Breast epithelium (tissue), 4 donors: ENCODE measurements around the gene DNAH3. TPM values are rescaled to one million over a fixed set of nuclear protein-coding genes. Genes with fewer than 3 reads are reported as not detected.
"Not testable (repeated sequence)": the region's sequence is repeated elsewhere in the genome, so short reads cannot be mapped to it uniquely, and the experiment has no call there.

ENCODE experiments used
- DNase-seq, 2 donors: peaks; one replicate each; pipeline ENCODE4 v3.0.0-alpha.2; 2019; ENCODE audit warnings: low spot score in 2 of 2
- H3K27ac ChIP-seq, 2 donors: fragments of 200-600 bp; sonication (generic) in 1 of 2; one replicate each; pipeline ENCODE4 v1.5.1; 2016 to 2019; ENCODE audit warnings: mild to moderate bottlenecking in 1 of 2
- H3K27me3 ChIP-seq, 2 donors: fragments of 200-600 bp; sonication (generic) in 1 of 2; one replicate each; pipeline versions ENCODE4 v1.5.1 to v1.6.0; 2017 to 2019; ENCODE audit warnings: control low read depth in 1 of 2, mild to moderate bottlenecking in 1 of 2
- H3K36me3 ChIP-seq: fragments of 200-600 bp; one replicate; pipeline ENCODE4 v1.5.1; 2019
- H3K4me1 ChIP-seq, 2 donors: fragments of 200-600 bp; sonication (generic); one replicate each; pipeline ENCODE4 v1.5.1; 2016 to 2019; ENCODE audit warnings: control low read depth in 1 of 2
- H3K4me3 ChIP-seq, 3 donors: fragments of 200-600 bp; sonication (generic); 1 replicate in 2 of 3; 2 replicates in 1 of 3; pipeline ENCODE4 v1.5.1; 2016 to 2019; ENCODE audit warnings: mild to moderate bottlenecking in 3 of 3, moderate library complexity in 2 of 3
- H3K9me3 ChIP-seq, 2 donors: fragments of 200-600 bp; sonication (generic) in 1 of 2; one replicate each; pipeline ENCODE4 v1.5.1; 2016 to 2019; ENCODE audit warnings: control low read depth in 1 of 2
- POLR2A ChIP-seq: fragments of 450-650 bp; IDR thresholded peaks from one replicate; pipeline ENCODE4 v1.6.1; 2016; ENCODE audit warnings: antibody characterized with exemption, mild to moderate bottlenecking, moderate library complexity
- POLR2AphosphoS5 ChIP-seq, 3 donors: sonication (generic); formaldehyde crosslinking; IDR thresholded peaks; one replicate each; pipeline ENCODE4 v1.6.1; 2017; ENCODE audit warnings: antibody characterized with exemption in 3 of 3
- intact Hi-C: fragments of 100-400 bp; cut with DNase I; formaldehyde crosslinking; loops from one replicate; pipeline ENCODE4 v1.15.1; 2023; ENCODE audit warnings: low total_unique reads
- total RNA-seq, 3 donors: library from RNA; depleted of rRNA; stranded (reverse); fragments of >200 nt; gene quantifications; one replicate each; pipeline ENCODE4 v1.1.0, GENCODE V29; 2016
- TF ChIP-seq, protein P1 (sequence below), 3 donors: fragments of 450-650 bp; IDR thresholded peaks; one replicate each; pipeline ENCODE4 v1.5.1; 2016 to 2017; ENCODE audit warnings: antibody characterized with exemption in 3 of 3, mild to moderate bottlenecking in 3 of 3, moderate library complexity in 3 of 3

DNAH3 gene
- total RNA-seq, 3 donors from 2014 or later = under 0.01 to 0.59 TPM; not detected in 1

DNA sequence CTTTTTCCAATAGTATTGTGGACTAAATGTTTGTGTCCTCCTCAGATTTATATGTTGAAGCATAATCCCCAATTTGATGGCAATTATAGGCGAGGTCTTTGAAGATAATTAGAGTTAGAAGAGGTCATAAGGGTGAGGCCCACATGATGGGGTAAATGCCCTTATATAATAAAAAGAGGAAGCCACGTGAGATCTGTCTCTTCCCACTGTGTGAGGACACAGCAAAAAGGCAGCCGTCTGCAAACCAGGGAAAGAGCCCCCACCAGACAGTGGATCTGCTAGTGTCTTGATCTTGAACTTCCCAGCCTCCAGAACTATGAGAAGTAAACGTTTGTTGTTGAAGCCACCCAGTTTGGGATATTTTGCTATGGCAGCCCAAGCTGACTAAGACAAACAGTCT lies 174.1 kb downstream of the DNAH3 start:
- H3K9me3 ChIP-seq = no peaks in the 10 kb centered on the region

DNA sequence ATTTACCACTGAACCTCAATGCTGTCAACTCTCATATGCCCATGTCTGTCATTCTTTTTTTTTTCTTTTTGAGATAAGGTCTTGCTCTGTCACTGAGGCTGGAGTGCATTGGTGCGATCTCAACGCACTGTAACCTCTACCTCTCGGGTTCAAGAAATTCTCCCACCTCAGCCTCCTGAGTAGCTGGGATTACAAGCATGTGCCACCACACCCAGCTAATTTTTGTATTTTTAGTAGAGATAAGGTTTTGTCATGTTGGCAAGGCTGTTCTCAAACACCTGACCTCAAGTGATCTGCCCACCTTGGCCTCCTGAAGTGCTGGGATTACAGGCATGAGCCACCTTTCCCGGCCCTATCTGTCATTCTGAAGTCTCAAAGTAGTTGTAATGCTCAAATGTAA lies 177.4 kb downstream of the DNAH3 start:
- H3K4me1 ChIP-seq = not testable (repeated sequence)

More for the DNA sequence above, 174.1 kb downstream of the DNAH3 start:
- TF ChIP-seq, protein P1, sequence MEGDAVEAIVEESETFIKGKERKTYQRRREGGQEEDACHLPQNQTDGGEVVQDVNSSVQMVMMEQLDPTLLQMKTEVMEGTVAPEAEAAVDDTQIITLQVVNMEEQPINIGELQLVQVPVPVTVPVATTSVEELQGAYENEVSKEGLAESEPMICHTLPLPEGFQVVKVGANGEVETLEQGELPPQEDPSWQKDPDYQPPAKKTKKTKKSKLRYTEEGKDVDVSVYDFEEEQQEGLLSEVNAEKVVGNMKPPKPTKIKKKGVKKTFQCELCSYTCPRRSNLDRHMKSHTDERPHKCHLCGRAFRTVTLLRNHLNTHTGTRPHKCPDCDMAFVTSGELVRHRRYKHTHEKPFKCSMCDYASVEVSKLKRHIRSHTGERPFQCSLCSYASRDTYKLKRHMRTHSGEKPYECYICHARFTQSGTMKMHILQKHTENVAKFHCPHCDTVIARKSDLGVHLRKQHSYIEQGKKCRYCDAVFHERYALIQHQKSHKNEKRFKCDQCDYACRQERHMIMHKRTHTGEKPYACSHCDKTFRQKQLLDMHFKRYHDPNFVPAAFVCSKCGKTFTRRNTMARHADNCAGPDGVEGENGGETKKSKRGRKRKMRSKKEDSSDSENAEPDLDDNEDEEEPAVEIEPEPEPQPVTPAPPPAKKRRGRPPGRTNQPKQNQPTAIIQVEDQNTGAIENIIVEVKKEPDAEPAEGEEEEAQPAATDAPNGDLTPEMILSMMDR (IDR thresholded peaks at IDR 0.05) = no peak
- TF ChIP-seq POLR2A (no peak), POLR2AphosphoS5 (IDR thresholded peaks at IDR 0.05) (no peak)
- Histone ChIP-seq H3K4me1 (no peaks in the 10 kb centered on the region), H3K4me3 (no peak overlapping the region), H3K27ac (no peak overlapping the region), H3K36me3 (no peaks in the 10 kb centered on the region), H3K27me3 (no peaks in the 10 kb centered on the region)
- DNase-seq = no peak
- intact Hi-C loops = no loop called here

DNA sequence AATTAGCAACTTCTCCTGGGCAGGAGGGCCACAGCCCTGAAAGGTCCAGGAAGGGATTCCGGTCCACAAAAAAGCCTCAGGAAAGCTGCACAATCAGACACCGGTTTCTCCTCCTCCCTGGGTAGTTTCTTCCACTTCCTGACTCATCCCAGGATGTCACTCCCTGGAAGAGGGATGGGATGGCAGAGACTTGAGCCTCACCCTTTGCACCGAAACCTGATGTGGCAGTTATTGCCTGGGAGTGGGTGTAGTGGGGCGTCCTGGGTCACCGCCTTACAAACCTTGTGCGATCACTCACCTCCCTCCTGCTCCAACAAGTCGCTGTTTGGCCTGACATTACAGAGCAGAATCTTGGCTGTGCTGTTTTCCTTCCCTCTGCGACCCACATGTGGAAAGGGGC lies 179.2 kb downstream of the DNAH3 start:
- DNase-seq = no peak
- no peaks in the 10 kb centered on the region for H3K36me3 ChIP-seq
- no peak overlapping the region for H3K4me3 ChIP-seq
- H3K27ac ChIP-seq = no peak overlapping the region
- no peaks in the 10 kb centered on the region for H3K9me3 ChIP-seq
- TF ChIP-seq POLR2A (no peak), POLR2AphosphoS5 (IDR thresholded peaks at IDR 0.05) (no peak)
- TF ChIP-seq, protein P1 (IDR thresholded peaks at IDR 0.05) = no peak
- intact Hi-C loops = no loop called here
- H3K27me3 ChIP-seq = no peaks in the 10 kb centered on the region
- H3K4me1 ChIP-seq = no peaks in the 10 kb centered on the region

More for the DNA sequence above, 177.4 kb downstream of the DNAH3 start:
- H3K4me3 ChIP-seq, DNase-seq, H3K27ac ChIP-seq, H3K27me3 ChIP-seq, H3K9me3 ChIP-seq, intact Hi-C loops, H3K36me3 ChIP-seq: not testable (repeated sequence)

DNA sequence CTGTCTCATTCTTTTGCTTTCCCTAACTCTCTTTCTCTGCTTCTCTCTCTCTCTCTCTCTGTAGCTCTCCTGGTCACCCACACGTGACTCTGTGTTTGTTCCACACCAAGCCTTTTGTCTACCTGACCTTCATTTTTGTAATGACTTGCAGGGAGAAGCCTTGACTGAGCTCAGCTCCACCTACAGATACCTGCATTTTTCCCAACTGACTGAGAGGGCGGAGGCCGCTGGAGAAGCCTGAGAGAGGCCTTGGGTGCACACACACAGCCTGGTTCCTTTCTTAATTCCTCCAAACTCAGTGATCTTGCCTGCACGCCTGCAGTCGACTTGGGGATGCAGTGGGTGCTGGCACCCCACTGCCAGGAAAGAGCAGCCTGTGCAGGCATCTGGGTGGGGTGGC lies 181.3 kb downstream of the DNAH3 start:
- H3K4me1 ChIP-seq = no peaks in the 10 kb centered on the region
- no peaks in the 10 kb centered on the region for H3K9me3 ChIP-seq
- no peak overlapping the region for H3K27ac ChIP-seq
- H3K4me3 ChIP-seq = no peak overlapping the region
- no peaks in the 10 kb centered on the region for H3K36me3 ChIP-seq
- DNase-seq = no peak
- intact Hi-C loops = no loop called here
- TF ChIP-seq POLR2AphosphoS5 (IDR thresholded peaks at IDR 0.05) = no peak
- TF ChIP-seq, protein P1 (IDR thresholded peaks at IDR 0.05) = no peak
- no peak for TF ChIP-seq POLR2A
- H3K27me3 ChIP-seq = no peaks in the 10 kb centered on the region

DNA sequence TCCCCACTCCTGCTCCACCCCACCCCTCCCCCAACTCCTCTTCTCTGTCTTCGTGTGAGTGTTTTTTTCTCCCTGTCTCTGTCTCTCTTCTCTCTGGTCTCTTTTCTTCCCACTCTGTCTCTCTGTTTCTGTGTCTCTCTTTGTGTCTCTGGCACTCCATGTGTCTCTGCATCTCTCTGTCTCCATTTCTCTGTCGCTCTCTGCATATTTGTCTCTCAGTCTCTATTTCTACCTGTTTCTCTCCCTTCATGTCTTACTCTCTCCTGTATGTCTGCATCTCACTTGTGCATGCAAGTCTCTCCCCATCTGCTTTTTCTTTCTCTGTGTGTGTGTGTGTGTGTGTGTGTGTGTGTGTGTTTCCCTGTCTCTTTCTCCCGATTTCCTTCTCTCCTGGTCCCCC lies 181.9 kb downstream of the DNAH3 start:
- H3K4me1 ChIP-seq = no peaks in the 10 kb centered on the region
- no peak overlapping the region for H3K4me3 ChIP-seq
- intact Hi-C loops = no loop called here
- H3K9me3 ChIP-seq = no peaks in the 10 kb centered on the region
- H3K27ac ChIP-seq = no peak overlapping the region
- TF ChIP-seq POLR2A = no peak
- TF ChIP-seq POLR2AphosphoS5 (IDR thresholded peaks at IDR 0.05) = no peak
- TF ChIP-seq, protein P1 (IDR thresholded peaks at IDR 0.05) = no peak
- no peaks in the 10 kb centered on the region for H3K36me3 ChIP-seq
- no peak for DNase-seq
- no peaks in the 10 kb centered on the region for H3K27me3 ChIP-seq

DNA sequence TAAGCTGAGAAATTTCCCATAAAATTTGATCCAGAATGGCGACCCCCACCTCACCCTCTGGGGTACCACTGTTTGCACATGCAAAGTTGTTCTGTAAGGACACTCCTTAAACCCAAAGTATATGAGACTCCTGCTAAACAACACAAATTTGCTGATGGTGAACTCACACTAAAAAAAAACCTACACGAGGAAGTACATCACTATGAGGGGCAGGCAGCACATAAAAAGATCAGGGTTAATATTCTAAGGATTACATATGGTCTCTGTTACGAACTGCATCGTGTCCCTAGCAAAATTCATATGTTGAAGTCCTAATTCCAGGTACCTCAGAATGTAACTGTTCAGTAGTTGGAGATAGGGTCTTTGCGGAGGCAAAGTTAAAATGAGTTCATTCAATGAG lies 189.7 kb downstream of the DNAH3 start:
- no peak for DNase-seq
- Histone ChIP-seq H3K36me3 (no peaks in the 10 kb centered on the region), H3K4me1 (no peaks in the 10 kb centered on the region), H3K27ac (no peak overlapping the region), H3K27me3 (no peaks in the 10 kb centered on the region), H3K9me3 (no peaks in the 10 kb centered on the region), H3K4me3 (no peak overlapping the region)
- no peak for TF ChIP-seq POLR2A
- TF ChIP-seq POLR2AphosphoS5 (IDR thresholded peaks at IDR 0.05) = no peak
- TF ChIP-seq, protein P1 (IDR thresholded peaks at IDR 0.05) = no peak
- intact Hi-C loops = no loop called here
